IMR-90 (cell line): ENCODE data around the gene BTG4. TPM values are rescaled to one million over a fixed set of nuclear protein-coding genes. Genes with fewer than 3 reads are reported as not detected.

Experiments used
- ATAC-seq: fragments of 200-7000 bp; cut with Tn5 transposase; 2 replicates; pipeline ENCODE4 v1.9.1; 2020; ENCODE audit warnings: low read depth, mild to moderate bottlenecking, moderate library complexity
- BruUV-seq: library from RNA; stranded (reverse); fragments of 400-500 nt; replicated peaks from 2 replicates; lab custom pipeline; 2021; lab: Mats Ljungman, UMichigan
- CTCF ChIA-PET: fragments of 300-600 bp; formaldehyde crosslinking; extraction: SDS; loops from one replicate; lab custom pipeline; 2021; ENCODE audit warnings: antibody characterized with exemption; lab: Yijun Ruan, JAX
- POLR2A ChIA-PET: fragments of 300-600 bp; sonication (Branson Sonifier 250); formaldehyde crosslinking; loops from one replicate; lab custom pipeline; 2022; ENCODE audit warnings: antibody characterized with exemption; ENCODE audit not compliant: unreplicated experiment; lab: Charles Lee
- DNase-seq: peaks from one replicate; pipeline ENCODE4 v3.0.0; 2013
- H2AFZ ChIP-seq: replicated peaks from 2 replicates; pipeline ENCODE3; 2013; ENCODE audit warnings: low read length, mild to moderate bottlenecking; ENCODE audit not compliant: poor library complexity
- H2AK5ac ChIP-seq: 2 replicates; pipeline ENCODE4 v1.6.1; 2013; ENCODE audit warnings: low read depth, low read length, inconsistent platforms
- H2AK9ac ChIP-seq: replicated peaks from 2 replicates; pipeline ENCODE3; 2013; ENCODE audit warnings: mild to moderate bottlenecking, low read depth, low read length, moderate library complexity; ENCODE audit not compliant: poor library complexity
- H2BK120ac ChIP-seq: 2 replicates; pipeline ENCODE4 v1.6.1; 2013; ENCODE audit warnings: low read depth, low read length, inconsistent platforms
- H2BK15ac ChIP-seq: 3 replicates; pipeline ENCODE4 v1.6.1; 2013; ENCODE audit warnings: low read depth, low read length, inconsistent platforms
- H2BK20ac ChIP-seq: 2 replicates; pipeline ENCODE4 v1.6.1; 2013; ENCODE audit warnings: low read depth, mild to moderate bottlenecking, inconsistent platforms, low read length, moderate library complexity
- H2BK5ac ChIP-seq: 2 replicates; pipeline ENCODE4 v1.6.1; 2013; ENCODE audit warnings: mild to moderate bottlenecking, low read depth, low read length, inconsistent platforms; ENCODE audit not compliant: poor library complexity, severe bottlenecking
- H3K14ac ChIP-seq: replicated peaks from 2 replicates; pipeline ENCODE4 v1.6.1; 2013; ENCODE audit warnings: low read depth, low read length, inconsistent platforms
- H3K18ac ChIP-seq: 2 replicates; pipeline ENCODE4 v1.6.1; 2013; ENCODE audit warnings: low read depth, low read length, control low read depth
- H3K23ac ChIP-seq: 2 replicates; pipeline ENCODE4 v1.6.1; 2013; ENCODE audit warnings: low read depth, low read length, inconsistent platforms
- H3K27ac ChIP-seq: 2 replicates; pipeline ENCODE4 v1.5.1; 2013; ENCODE audit warnings: mild to moderate bottlenecking, control low read depth, low read length; ENCODE audit not compliant: insufficient read depth
- H3K27me3 ChIP-seq: 2 replicates; pipeline ENCODE4 v1.6.1; 2013; ENCODE audit warnings: low read length; ENCODE audit not compliant: control insufficient read depth, insufficient read depth
- H3K36me3 ChIP-seq: 2 replicates; pipeline ENCODE4 v1.6.1; 2013; ENCODE audit warnings: low read length, mixed read lengths; ENCODE audit not compliant: control insufficient read depth, insufficient read depth
- H3K4ac ChIP-seq: 2 replicates; pipeline ENCODE4 v1.6.1; 2013; ENCODE audit warnings: low read depth, low read length, inconsistent platforms
- H3K4me1 ChIP-seq: 2 replicates; pipeline ENCODE4 v1.6.1; 2013; ENCODE audit warnings: low read length, mixed read lengths; ENCODE audit not compliant: control insufficient read depth, insufficient read depth
- H3K4me2 ChIP-seq: 2 replicates; pipeline ENCODE4 v1.6.1; 2013; ENCODE audit warnings: low read depth, mild to moderate bottlenecking, control low read depth, low read length, moderate library complexity
- H3K4me3 ChIP-seq: 2 replicates; pipeline ENCODE4 v1.5.1; 2013; ENCODE audit warnings: low read depth, mild to moderate bottlenecking, control low read depth, low read length, moderate library complexity; ENCODE audit not compliant: insufficient read depth
- H3K56ac ChIP-seq: 2 replicates; pipeline ENCODE4 v1.6.1; 2013; ENCODE audit warnings: low read length, inconsistent platforms; ENCODE audit not compliant: insufficient read depth; ENCODE audit errors: extremely low read depth
- H3K79me1 ChIP-seq, 2 experiments: 2 replicates each; pipeline ENCODE4 v1.6.1; 2013; ENCODE audit warnings: low read length in 2 of 2, inconsistent platforms in 1 of 2, low read depth in 1 of 2
- H3K9ac ChIP-seq: 2 replicates; pipeline ENCODE4 v1.6.1; 2013; ENCODE audit warnings: low read depth, low read length, control low read depth
- H3K9me1 ChIP-seq: 2 replicates; pipeline ENCODE4 v1.6.1; 2013; ENCODE audit warnings: low read length, inconsistent platforms; ENCODE audit not compliant: insufficient read depth
- H3K9me3 ChIP-seq: 2 replicates; pipeline ENCODE4 v1.6.1; 2013; ENCODE audit warnings: low read length; ENCODE audit not compliant: control insufficient read depth, insufficient read depth
- H4K20me1 ChIP-seq: 2 replicates; pipeline ENCODE4 v1.6.1; 2013; ENCODE audit warnings: low read length, inconsistent platforms; ENCODE audit not compliant: insufficient read depth
- H4K5ac ChIP-seq: 2 replicates; pipeline ENCODE4 v1.6.1; 2013; ENCODE audit warnings: mild to moderate bottlenecking, low read depth, low read length, control low read depth
- H4K8ac ChIP-seq, 2 experiments: 2 replicates each; pipeline ENCODE4 v1.6.1; 2013; ENCODE audit warnings: low read depth in 2 of 2, low read length in 2 of 2, control low read depth in 1 of 2, inconsistent platforms in 1 of 2
- H4K91ac ChIP-seq: 2 replicates; pipeline ENCODE4 v1.6.1; 2013; ENCODE audit warnings: low read depth, low read length, inconsistent platforms; ENCODE audit not compliant: insufficient read depth
- BHLHE40 ChIP-seq: fragments of 150-350 bp; IDR thresholded peaks from 2 replicates; pipeline ENCODE4 v1.6.1; 2016; ENCODE audit warnings: mild to moderate bottlenecking, low read depth, low read length
- CEBPB ChIP-seq: IDR thresholded peaks from 2 replicates; pipeline ENCODE4 v1.6.1; 2012; ENCODE audit warnings: low read depth, low read length, improper control_type of control experiment
- CHD1 ChIP-seq: IDR thresholded peaks from 2 replicates; pipeline ENCODE4 v1.6.1; 2012; ENCODE audit warnings: low read depth, low read length, improper control_type of control experiment
- CTCF ChIP-seq: conservative IDR thresholded peaks from 2 replicates; pipeline ENCODE4 v1.5.1; 2012; ENCODE audit warnings: mild to moderate bottlenecking, low read depth, low read length, improper control_type of control experiment
- FOS ChIP-seq: fragments of 150-350 bp; IDR thresholded peaks from 2 replicates; pipeline ENCODE4 v1.6.1; 2016; ENCODE audit warnings: low read depth, low read length
- MAFK ChIP-seq: IDR thresholded peaks from 2 replicates; pipeline ENCODE4 v1.6.1; 2012; ENCODE audit warnings: low read depth, low read length, improper control_type of control experiment
- MAZ ChIP-seq: IDR thresholded peaks from 2 replicates; pipeline ENCODE4 v1.6.1; 2012; ENCODE audit warnings: low read depth, mild to moderate bottlenecking, low read length, improper control_type of control experiment, moderate library complexity, borderline replicate concordance
- NFE2L2 ChIP-seq: fragments of 150-350 bp; IDR thresholded peaks from 2 replicates; pipeline ENCODE4 v1.6.1; 2016; ENCODE audit warnings: low read depth, mild to moderate bottlenecking, low read length
- POLR2A ChIP-seq: IDR thresholded peaks from 2 replicates; pipeline ENCODE4 v1.6.1; 2012; ENCODE audit warnings: mild to moderate bottlenecking, low read depth, low read length
- RCOR1 ChIP-seq: IDR thresholded peaks from 2 replicates; pipeline ENCODE4 v1.6.1; 2012; ENCODE audit warnings: mild to moderate bottlenecking, low read length, improper control_type of control experiment; ENCODE audit not compliant: insufficient replicate concordance
- USF2 ChIP-seq: fragments of 150-350 bp; IDR thresholded peaks from 2 replicates; pipeline ENCODE4 v1.6.1; 2017; ENCODE audit warnings: mild to moderate bottlenecking, antibody characterized with exemption, low read length, low read depth
- WGBS, 2 experiments: methylation state at CpG; one replicate each; pipeline versions ENCODE4 v1.1.5 to v1.1.7; 2013; ENCODE audit warnings: missing lambda C conversion rate in 2 of 2; ENCODE audit not compliant: insufficient read length in 1 of 2; ENCODE audit errors: extremely low coverage in 2 of 2; 5-methylcytosine and 5-hydroxymethylcytosine counted together
- dilution Hi-C: fragments of 300-500 bp; cut with HindIII; formaldehyde crosslinking; loops from one replicate; pipeline ENCODE4 v1.14.3; 2018; ENCODE audit warnings: low sequenced_read_pairs; ENCODE audit not compliant: unreplicated experiment
- in situ Hi-C: fragments of 300-500 bp; cut with MboI; formaldehyde crosslinking; loops from 3 replicates; pipeline ENCODE4 v1.14.3; 2019; ENCODE audit warnings: low sequenced_read_pairs, inconsistent platforms, mixed read lengths
- intact Hi-C: fragments of 100-400 bp; cut with micrococcal nuclease; formaldehyde crosslinking; loops from 2 replicates; pipeline ENCODE4 v1.10.0; 2022
- polyA plus RNA-seq, 3 experiments: library from polyadenylated mRNA; depleted of rRNA; stranded (reverse); fragments of >200 nt; gene quantifications; 2 replicates each; pipeline ENCODE4 v1.2.3, GENCODE V29; 2012; ENCODE audit warnings: low replicate concordance in 1 of 3
- total RNA-seq: library from RNA; depleted of rRNA; stranded (reverse); fragments of >200 nt; gene quantifications from 2 replicates; pipeline ENCODE4 v1.2.3, GENCODE V29; 2012

BTG4 gene
- total and polyA plus RNA-seq, 2 of the 4 experiments (the other 2 are of a cell fraction), result not detected

GRCh38 chr11:111472228-111472627, 40.0 kb downstream of the BTG4 start:
- H4K8ac ChIP-seq, result no peak overlapping the region
- H3K18ac ChIP-seq, result no peak overlapping the region
- no peak overlapping the region for H2BK120ac ChIP-seq
- H2BK5ac ChIP-seq, result no peak overlapping the region
- H2AFZ ChIP-seq, result no peak overlapping the region
- POLR2A ChIA-PET, result no interaction called here
- no peak overlapping the region for H3K4me2 ChIP-seq
- H2AK5ac ChIP-seq, result no peak overlapping the region
- intact Hi-C loops, result loop anchor here (5.0 kb wide), 1 partner anchor 35 kb away; no protein-coding TSS in a partner anchor
- H2AK9ac ChIP-seq, result no peak overlapping the region
- no peaks in the 10 kb centered on the region for H3K9me3 ChIP-seq
- in situ Hi-C loops, result no loop called here
- DNase-seq (no peak), ATAC-seq (no peak)
- H3K4me1 ChIP-seq, result no peaks in the 10 kb centered on the region
- no peak overlapping the region for H2BK20ac ChIP-seq
- H3K9me1 ChIP-seq, result no peaks in the 10 kb centered on the region
- CTCF ChIA-PET, result no interaction called here
- no peak overlapping the region for H3K9ac ChIP-seq
- no peak overlapping the region for H3K4ac ChIP-seq
- BruUV-seq, result no TSS peak
- H3K27ac ChIP-seq, result no peak overlapping the region
- no peak overlapping the region for H4K91ac ChIP-seq
- no peak overlapping the region for H2BK15ac ChIP-seq
- dilution Hi-C loops, result no loop called here
- TF ChIP-seq MAZ (no peak), CTCF (no peak), FOS (no peak), BHLHE40 (no peak), RCOR1 (no peak), POLR2A (no peak), MAFK (no peak), USF2 (no peak), CHD1 (no peak), CEBPB (no peak), NFE2L2 (no peak)
- H3K23ac ChIP-seq, result no peak overlapping the region
- no peaks in the 10 kb centered on the region for H3K36me3 ChIP-seq
- no peaks in the 10 kb centered on the region; the same call in 1 of the 2 replicates for H3K27me3 ChIP-seq
- no peak overlapping the region for H3K56ac ChIP-seq
- H3K4me3 ChIP-seq, result no peak overlapping the region
- H4K20me1 ChIP-seq, result no peaks in the 10 kb centered on the region
- WGBS, 2 experiments, result no CpG with 5 or more reads among the region's 1 CpG
- no peak overlapping the region for H4K5ac ChIP-seq
- no peaks in the 10 kb centered on the region for H3K79me1 ChIP-seq
- H3K14ac ChIP-seq, result no peak overlapping the region
